Measurements from ENCODE around the gene MACF1.

DNA sequence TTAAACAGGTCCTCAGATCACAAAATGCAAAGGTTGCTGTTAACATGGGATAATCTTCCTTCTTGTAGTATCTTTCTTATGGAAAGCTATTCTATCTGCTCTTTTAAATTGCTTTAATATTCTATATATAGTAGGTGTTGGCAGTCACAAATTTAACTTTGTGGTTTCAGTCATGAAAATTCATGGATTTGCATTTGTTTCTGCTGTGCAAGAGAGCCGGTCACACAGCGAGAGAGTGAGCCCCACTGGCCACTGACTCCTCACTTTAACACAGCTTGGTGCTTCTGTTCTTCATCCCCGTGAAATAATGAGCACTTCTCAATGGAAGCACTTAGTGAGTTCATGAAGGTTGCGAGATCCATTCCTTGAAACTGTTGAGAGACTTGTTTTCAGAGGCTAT is 268.8 kb downstream of the MACF1 start:
- no peak for TF ChIP-seq POLR2A (IDR thresholded peaks at IDR 0.05; ENCODE audit: low read length)
- no peak for TF ChIP-seq GATA1 (IDR thresholded peaks at IDR 0.05; ENCODE audit: low read depth, low read length)
